GM19240 (cell line): ENCODE data around the gene MACROD2.
A peak's percentile ranks its signal among the peaks of the same experiment; 100 is the strongest.

Experiments
- DNase-seq: peaks from one replicate; pipeline ENCODE4 v3.0.0; 2011; ENCODE audit warnings: low spot score; ENCODE audit not compliant: insufficient read length

The MACROD2 gene

DNA sequence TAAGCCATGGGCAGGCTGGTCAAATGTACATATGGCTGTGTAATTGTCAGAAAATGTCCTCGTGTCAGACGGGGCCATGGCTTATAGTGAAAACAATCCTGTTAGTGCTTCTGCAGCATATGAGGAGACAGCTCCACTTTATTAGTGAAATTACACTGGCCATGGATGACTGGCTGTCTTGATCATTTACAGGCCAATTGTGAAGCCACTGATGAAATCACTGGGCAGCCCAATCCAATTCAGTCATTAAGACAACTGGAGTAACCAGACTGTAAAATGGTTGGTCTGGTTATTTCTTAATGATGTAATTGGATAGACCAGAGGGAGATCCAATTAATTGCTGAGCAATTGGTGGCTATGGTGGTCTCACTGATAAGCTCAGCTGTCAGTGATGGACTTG, 1828.4 kb downstream of the MACROD2 start:
- DNase-seq, result no peak

DNA sequence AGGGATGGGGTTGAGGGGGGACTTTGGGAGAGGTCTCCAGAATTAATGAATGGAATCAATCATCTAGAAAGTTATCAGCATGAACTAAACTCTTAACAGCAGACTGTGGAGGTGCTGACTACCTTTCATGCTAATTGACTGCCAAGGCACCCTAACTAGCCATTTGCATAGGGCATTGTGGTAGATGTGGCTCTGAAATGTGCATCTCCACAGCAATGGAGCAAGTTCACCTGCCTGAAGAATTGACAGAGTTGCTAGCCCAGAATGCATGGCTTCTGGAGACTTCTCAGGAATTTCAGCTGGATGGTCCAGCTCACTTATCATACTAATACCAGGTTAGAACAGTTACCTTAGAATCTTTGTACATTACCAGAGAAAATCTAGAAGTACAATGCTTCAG, 1832.3 kb downstream of the MACROD2 start:
- no peak for DNase-seq

GRCh38 chr20:15831201-15831600, 1835.9 kb downstream of the MACROD2 start:
- no peak for DNase-seq

- DNase-seq, result no peak
These were observed 1837.2 kb downstream of the MACROD2 start for GRCh38 chr20:15832512-15832911.

GRCh38 chr20:15834857-15835256, 1839.5 kb downstream of the MACROD2 start:
- no peak for DNase-seq

DNA sequence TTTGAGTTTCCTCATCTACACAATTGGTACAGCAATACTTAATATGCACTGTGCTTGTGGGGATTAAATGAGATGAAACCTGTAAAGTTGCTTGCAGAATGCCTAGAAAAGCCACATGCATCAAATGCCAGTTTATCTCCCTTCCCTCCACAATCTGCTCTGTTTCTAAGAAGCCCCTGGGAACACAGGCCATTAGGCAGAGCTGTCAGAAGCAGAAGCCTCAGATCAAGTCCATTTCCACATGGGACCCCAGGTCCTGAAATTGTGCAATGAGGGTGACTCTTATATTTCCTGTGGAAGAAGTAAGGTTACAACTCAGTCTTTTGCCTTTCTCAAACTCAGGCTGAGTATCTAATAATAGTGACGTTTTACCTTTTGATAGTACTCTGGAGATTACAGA, 1840.5 kb downstream of the MACROD2 start:
- DNase-seq, result no peak

DNA sequence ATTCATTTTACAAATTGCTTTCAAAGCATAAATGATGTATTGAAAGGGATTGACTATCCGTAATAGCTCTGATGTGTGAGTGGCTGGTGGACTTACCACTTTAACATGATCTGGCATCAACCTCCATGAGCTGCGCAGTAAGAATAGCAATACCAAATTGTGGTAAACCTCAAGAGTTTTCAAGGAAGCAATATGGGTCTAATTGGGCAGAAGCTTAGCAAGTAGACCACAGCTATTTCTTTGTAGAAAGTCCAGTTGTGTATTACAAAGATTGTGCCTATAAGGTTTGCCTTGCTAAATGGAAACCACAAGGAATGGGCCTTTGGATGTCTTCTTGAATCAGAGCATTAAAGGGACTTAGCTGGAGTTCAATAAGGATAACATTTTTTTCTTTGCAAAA, 1841.3 kb downstream of the MACROD2 start:
- no peak for DNase-seq

- DNase-seq, result no peak
These were observed 1842.2 kb downstream of the MACROD2 start for GRCh38 chr20:15837563-15837962.

DNA sequence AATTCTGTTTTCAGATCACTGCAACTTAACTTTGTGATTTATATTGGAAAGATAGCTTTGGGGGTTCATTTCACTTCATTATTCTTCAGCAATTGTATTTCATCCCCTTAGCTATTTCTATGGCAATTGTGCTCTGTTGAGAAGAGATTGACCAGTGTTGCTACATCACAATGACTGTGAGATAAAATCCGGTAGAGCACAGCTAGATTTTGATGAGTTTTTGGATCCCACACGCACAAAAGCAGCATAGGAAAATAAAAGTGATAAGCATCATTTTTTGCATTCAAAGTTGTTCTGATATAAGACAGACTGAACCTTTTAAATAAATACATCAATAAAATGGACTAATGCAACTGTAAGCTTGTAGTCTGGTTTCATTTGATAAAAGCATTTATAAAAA, 1843.2 kb downstream of the MACROD2 start:
- no peak for DNase-seq

DNA sequence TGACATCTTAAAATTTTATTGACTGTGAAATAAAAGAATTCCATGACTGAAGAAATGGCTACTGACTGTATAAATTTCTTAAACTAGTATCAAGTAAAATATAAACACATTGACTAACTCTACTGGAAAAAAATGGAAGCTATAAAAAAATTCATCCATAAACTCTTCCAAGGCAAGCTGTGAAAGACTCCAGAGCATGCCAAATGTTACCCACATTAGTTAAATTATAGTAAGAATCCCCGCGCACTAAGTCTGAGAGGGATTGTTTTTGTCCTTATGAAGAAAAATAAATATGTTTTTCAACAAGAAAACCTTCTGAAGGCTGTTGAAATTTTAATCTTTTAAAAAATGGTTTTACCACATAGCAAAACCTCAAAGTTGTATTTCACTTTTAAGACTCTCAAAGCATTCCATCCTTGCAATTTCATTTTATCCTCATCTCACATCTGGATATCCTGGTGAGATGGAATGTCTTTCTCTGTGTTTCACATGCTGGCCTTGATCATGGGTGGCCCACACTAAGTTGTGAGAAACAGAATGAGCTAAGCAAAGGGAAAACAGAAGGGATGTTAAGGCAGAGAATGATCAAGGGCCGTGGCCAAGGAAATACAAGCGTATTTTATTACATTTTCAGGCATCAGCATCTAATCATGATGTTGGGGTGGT, 1845.5 kb downstream of the MACROD2 start:
- no peak for DNase-seq

- DNase-seq, result peak; percentile 8
These were observed 1847.6 kb downstream of the MACROD2 start for GRCh38 chr20:15842872-15843271.

DNA sequence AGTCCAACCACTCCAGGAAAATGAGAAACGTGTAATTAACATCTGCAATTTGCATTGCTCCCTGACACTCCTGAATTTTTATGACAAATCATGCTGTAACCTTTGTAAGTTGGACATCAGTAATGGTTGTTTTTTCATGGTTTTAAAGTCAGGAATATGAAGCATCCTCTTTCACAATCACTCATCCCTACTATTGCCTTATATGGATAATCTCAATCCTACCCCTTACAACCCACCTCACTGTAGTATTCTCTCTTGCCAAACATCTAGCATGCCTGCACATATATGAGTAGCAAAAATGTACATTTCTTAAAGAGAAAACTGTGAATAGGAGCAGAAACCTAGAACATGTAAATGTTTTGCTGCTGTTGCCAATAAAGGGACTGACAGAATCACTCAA, 1848.5 kb downstream of the MACROD2 start:
- no peak for DNase-seq

DNA sequence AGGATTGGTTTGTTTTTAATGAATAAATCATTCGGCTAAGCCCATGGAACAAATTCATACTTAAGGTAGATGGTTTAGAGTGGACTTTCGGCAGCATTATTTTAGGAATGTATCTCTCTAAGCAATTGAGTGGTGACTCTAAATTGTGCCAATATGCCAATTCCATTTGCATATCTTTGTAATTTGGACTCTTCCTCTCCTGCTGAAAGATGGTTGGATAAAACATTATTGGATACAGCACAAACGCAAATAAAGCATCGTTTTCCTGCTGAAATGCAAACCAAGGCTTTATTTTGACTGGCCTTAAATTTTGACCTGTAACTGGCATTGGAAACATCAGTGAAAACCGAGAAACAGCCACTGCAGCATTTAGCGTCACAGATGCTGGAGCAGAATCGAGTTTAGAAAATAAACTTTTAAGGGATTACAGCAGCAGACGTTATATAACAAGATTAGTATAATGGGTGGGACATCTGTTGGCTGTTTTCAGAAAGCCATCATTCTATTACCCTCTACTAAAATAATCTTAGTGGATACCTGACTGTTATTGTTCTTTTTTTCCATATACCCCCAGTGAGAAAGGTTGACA, 1852.0 kb downstream of the MACROD2 start:
- no peak for DNase-seq

DNA sequence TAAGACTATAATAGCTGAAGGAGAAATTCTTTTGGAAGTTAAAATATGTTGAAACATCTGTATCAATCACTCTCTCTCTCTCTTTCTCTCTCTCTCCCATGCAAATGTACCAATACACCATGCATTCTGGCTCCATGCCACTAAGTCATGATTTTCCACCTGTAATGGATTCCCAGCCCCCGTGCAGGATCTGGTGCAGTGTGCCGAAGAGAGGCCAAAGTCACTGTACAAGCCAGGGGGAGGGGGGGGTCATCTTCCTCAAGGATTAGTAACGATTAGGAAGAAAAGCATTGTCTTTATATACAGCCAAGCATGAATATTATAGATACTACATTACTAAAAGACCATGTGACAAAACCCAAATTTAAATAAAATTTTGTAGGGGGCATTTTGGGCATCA, 1852.8 kb downstream of the MACROD2 start:
- DNase-seq, result no peak

DNA sequence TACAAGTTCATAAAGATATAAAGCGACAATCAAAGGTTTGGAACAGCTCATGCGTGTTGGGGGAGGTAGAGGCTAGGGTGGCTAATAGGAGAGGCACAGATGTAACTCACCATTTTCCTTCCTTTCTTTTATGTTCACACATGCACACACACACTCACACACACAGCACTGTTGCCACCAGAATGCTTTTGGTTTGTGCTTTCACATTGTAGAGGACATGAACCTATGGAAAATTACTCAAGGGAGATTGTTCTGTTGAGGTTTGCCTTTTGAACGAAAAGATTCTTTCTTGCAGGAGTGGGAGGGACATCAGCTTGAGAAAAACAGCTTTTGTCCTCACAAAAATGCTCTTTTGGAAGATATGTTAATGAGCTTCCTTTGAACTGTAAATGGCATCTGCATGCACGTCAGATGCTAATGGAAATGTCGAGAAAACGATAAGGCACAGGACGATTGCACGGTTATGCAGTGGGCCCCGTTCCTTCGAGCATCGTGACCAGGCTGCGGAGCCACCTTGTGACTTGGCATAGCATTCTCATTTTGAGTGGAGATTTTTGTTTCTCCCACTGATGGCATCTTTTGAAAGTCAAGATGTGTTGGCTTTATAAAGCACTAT, 1853.8 kb downstream of the MACROD2 start:
- DNase-seq, result no peak

DNA sequence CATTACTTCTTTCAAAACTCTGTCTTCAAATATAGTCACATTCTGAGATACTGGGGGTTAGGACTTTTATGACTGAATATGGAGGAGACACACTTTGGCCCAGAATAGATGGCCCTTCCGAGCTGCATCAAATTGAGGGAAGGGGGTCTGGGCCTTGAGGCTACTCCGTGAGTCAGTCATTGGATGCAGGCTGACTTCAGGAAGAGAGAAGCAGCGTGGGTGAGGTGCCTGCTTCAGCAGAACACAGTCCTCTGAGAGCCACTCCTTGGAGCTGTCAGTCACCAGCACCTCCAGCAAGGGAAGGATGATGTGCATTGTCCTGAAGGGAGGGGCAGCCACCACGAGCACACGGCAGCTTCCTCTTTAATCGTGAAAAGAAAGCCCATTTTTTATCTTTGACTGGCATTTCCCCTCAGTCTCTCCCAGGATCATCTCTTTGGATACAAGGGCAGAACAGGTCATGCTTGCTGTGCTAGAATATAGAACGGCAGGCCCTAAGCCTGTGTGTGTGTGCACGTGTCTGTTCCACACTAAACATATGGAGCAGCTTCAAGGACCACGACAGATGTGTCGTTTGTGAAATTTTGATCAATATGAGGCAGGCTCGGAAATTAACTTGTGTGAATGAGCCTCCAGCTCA, 1856.4 kb downstream of the MACROD2 start:
- DNase-seq, result no peak

GRCh38 chr20:15854911-15855310, 1859.6 kb downstream of the MACROD2 start:
- DNase-seq, result no peak

- DNase-seq, result no peak
These were observed 1862.0 kb downstream of the MACROD2 start for GRCh38 chr20:15857173-15857784.

DNA sequence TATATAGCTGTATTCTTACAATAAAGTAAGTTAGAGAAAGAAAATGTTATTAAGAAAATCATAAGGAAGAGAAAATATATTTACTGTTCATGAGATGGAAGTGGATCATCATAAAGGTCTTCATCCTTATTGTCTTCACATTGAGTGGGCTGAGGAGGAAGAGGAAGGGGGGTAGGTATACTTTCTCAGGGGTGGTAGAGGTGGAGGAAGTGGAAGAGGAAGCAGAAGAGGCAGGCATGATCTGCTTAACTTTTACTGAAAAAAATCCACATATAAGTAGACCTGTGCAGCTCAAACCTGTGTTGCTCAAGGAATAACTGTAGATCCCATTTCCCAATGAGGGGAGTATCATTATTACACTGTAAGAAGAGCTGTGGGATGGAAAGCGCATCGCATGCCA, 1863.7 kb downstream of the MACROD2 start:
- no peak for DNase-seq

DNA sequence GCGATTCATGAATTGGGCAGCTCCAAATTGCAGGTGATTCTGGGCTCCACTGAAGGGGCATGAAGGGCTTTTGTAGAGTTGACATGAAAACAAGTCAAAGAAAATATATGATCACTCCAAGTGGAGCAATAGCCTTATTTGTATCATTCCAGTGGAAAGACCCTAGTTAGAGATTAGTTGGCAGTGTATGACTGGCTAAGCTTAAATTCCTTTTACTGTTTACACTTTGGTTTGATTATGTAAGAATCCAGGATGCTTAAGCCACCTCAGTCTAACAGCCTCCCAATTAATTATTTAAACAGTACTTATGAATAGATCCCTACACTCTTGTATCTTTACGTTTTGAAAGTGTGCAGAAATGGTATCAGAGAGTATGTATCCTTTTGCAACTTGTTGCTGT, 1865.5 kb downstream of the MACROD2 start:
- no peak for DNase-seq

DNA sequence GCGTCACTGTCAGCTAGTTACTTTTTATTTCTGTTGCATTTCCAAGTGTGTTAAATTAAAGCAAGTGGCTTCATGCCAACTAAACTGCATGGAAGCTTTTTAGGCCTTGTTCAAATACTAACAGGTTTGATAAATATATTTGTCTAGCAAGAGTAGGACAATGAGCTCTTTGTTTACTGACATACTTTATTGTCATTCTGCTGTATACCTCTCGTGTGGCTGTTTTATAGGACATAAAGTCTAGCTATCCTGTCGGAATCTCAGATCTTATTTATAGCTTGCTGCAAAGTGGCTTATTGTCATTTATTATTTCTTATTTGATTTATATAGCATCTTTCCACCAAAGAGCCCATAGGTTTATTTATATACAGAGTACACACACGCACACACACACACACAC, 1866.9 kb downstream of the MACROD2 start:
- DNase-seq, result no peak

DNA sequence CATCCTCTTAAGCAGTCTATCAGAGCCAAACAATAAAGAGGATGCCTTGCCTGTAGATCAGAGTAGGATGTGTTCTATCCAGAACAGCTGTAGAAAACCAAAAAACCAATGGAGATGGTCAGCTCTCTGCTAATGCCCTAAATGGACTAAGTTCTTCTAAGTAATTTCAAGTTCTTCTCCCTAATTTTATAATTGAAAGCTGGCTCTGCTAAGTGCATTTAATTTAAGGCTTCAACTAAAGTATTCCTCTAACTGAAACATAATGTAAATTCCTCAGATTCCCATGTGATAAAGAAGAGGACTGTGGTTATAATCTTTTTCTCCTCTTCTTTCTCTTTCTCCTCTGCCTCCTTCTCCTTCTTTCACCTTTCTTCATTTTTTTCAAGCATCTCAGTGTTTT, 1868.4 kb downstream of the MACROD2 start:
- DNase-seq, result no peak
